Natural killer cell (primary cell): ENCODE measurements around the gene FAM13A. TPM values are rescaled to one million over a fixed set of nuclear protein-coding genes. Genes with fewer than 3 reads are reported as not detected.

ENCODE experiments used
- ATAC-seq, 3 donors: fragments of 150-1000 bp in 2 of 3; fragments of 200-7000 bp in 1 of 3; cut with Tn5 transposase; 1 replicate in 1 of 3; 2 replicates in 2 of 3; pipeline ENCODE4 v1.10.0; 2021; ENCODE audit warnings: mild to moderate bottlenecking in 2 of 3, moderate library complexity in 2 of 3
- DNase-seq, 2 donors: peaks; one replicate each; pipeline versions ENCODE4 v3.0.0 to v3.0.0-alpha.2; 2013 to 2021; ENCODE audit warnings: mixed read lengths in 1 of 2
- H3K27ac ChIP-seq: one replicate; pipeline ENCODE4 v1.5.1; 2013; ENCODE audit warnings: mild to moderate bottlenecking, low read length
- H3K27me3 ChIP-seq: one replicate; pipeline ENCODE4 v1.6.1; 2013; ENCODE audit warnings: low read length; ENCODE audit not compliant: control insufficient read depth, insufficient read depth
- H3K36me3 ChIP-seq: one replicate; pipeline ENCODE4 v1.6.1; 2013; ENCODE audit warnings: low read length; ENCODE audit not compliant: control insufficient read depth, insufficient read depth
- H3K4me1 ChIP-seq: one replicate; pipeline ENCODE4 v1.6.1; 2013; ENCODE audit warnings: low read length; ENCODE audit not compliant: control insufficient read depth, insufficient read depth
- H3K4me3 ChIP-seq: one replicate; pipeline ENCODE4 v1.5.1; 2013; ENCODE audit warnings: low read length
- H3K9me3 ChIP-seq: one replicate; pipeline ENCODE4 v1.6.1; 2013; ENCODE audit warnings: low read length; ENCODE audit not compliant: control insufficient read depth, insufficient read depth
- H3K27ac Mint-ChIP-seq, 2 donors: one replicate each; pipeline ENCODE4 v1.8.0; 2022; ENCODE audit warnings: mild to moderate bottlenecking in 2 of 2, mixed read lengths in 2 of 2, moderate library complexity in 1 of 2
- H3K27me3 Mint-ChIP-seq, 2 donors: one replicate each; pipeline ENCODE4 v1.8.0; 2022; ENCODE audit warnings: low read depth in 2 of 2, mixed read lengths in 2 of 2
- H3K36me3 Mint-ChIP-seq: one replicate; pipeline ENCODE4 v1.8.0; 2022; ENCODE audit warnings: mixed read lengths
- H3K4me1 Mint-ChIP-seq, 2 donors: one replicate each; pipeline ENCODE4 v1.8.0; 2022; ENCODE audit warnings: mixed read lengths in 2 of 2
- H3K4me3 Mint-ChIP-seq: one replicate; pipeline ENCODE4 v1.8.0; 2022; ENCODE audit warnings: mild to moderate bottlenecking, moderate library complexity, mixed read lengths
- H3K9me3 Mint-ChIP-seq, 2 donors: one replicate each; pipeline ENCODE4 v1.8.0; 2022; ENCODE audit warnings: mixed read lengths in 2 of 2
- WGBS: methylation state at CpG from one replicate; pipeline ENCODE4 v1.1.7; 2013; ENCODE audit warnings: missing lambda C conversion rate; ENCODE audit not compliant: insufficient coverage; 5-methylcytosine and 5-hydroxymethylcytosine counted together
- intact Hi-C: fragments of 100-400 bp; cut with micrococcal nuclease; formaldehyde crosslinking; loops from one replicate; pipeline ENCODE4 v1.14.2; 2022
- total RNA-seq, 4 donors: library from RNA; stranded (reverse); fragments of 120-200 nt in 1 of 4; gene quantifications; one replicate each; pipeline versions ENCODE4 v1.2.3 to v1.2.4, GENCODE V29; 2013 to 2022
- TF ChIP-seq, protein P1 (sequence below): fragments of 200-600 bp; IDR thresholded peaks from one replicate; pipeline ENCODE4 v1.8.0; 2022; ENCODE audit warnings: antibody characterized with exemption

FAM13A gene
- total RNA-seq, 3 donors from 2014 or later (not counting 1 experiment from before 2014, with no cell fraction given): 8.8 to 10.0 (median 8.9) TPM

- intact Hi-C loops: no loop called here
- Histone ChIP-seq H3K27me3 (no peaks in the 10 kb centered on the region), H3K4me1 (no peaks in the 10 kb centered on the region), H3K4me3 (no peak overlapping the region), H3K27ac (no peak overlapping the region), H3K9me3 (no peaks in the 10 kb centered on the region), H3K36me3 (peaks cover 8% of the 10 kb centered on the region)
- Mint-ChIP-seq H3K4me3 (no peak overlapping the region), H3K27ac (no peak overlapping the region), H3K4me1 (no peaks in the 10 kb centered on the region), H3K9me3 (no peaks in the 10 kb centered on the region), H3K36me3 (peaks cover 20% of the 10 kb centered on the region), H3K27me3 (no peaks in the 10 kb centered on the region)
- ATAC-seq: no peak
- 80% methylated on average over 4 of the region's 4 CpGs for WGBS
- no peak for DNase-seq
- TF ChIP-seq, protein P1, sequence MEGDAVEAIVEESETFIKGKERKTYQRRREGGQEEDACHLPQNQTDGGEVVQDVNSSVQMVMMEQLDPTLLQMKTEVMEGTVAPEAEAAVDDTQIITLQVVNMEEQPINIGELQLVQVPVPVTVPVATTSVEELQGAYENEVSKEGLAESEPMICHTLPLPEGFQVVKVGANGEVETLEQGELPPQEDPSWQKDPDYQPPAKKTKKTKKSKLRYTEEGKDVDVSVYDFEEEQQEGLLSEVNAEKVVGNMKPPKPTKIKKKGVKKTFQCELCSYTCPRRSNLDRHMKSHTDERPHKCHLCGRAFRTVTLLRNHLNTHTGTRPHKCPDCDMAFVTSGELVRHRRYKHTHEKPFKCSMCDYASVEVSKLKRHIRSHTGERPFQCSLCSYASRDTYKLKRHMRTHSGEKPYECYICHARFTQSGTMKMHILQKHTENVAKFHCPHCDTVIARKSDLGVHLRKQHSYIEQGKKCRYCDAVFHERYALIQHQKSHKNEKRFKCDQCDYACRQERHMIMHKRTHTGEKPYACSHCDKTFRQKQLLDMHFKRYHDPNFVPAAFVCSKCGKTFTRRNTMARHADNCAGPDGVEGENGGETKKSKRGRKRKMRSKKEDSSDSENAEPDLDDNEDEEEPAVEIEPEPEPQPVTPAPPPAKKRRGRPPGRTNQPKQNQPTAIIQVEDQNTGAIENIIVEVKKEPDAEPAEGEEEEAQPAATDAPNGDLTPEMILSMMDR: no peak
These were observed 304.9 kb downstream of the FAM13A start for GRCh38 chr4:88752076-88752463.

DNA sequence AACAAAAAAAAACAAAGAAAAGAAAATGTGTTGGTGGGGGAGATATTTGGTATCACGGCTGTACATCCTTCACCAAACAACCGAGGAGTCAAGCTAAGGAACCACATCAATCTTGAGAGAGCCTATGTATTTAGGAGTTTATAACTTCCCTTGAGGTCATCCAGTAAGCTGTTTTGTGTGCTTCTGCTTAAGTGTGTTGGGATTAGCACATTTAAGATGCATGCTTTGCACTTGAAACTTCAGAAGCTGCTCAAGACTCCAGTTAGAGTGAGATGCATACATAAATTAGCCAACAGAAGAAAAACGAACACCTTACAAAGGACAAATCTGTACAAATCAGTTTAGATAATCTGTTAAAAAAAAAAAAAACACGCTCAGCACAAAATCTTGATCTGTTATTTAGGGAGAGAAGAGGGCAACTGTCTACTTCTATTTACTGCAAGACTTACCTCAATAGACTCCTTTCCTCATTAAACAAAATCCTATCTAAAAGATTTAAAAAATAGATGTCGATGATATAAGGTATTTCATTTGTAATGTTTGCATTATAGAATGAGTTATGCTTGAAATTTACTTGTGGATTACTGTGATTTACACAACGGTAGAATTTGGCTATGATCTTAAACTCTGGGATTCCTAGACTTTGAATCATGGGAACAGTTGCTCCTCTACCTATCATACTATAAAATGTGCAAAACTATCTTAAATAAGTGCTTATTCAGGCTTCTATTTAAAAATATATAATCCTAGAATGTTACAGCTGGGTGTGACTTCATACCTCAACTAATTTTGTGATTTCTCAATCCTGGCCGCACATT is 305.5 kb downstream of the FAM13A start:
- H3K27me3 Mint-ChIP-seq: no peaks in the 10 kb centered on the region
- H3K36me3 Mint-ChIP-seq: peaks cover 20% of the 10 kb centered on the region
- Histone ChIP-seq H3K27ac (no peak overlapping the region), H3K36me3 (peaks cover 10% of the 10 kb centered on the region), H3K4me1 (no peaks in the 10 kb centered on the region), H3K4me3 (no peak overlapping the region), H3K9me3 (no peaks in the 10 kb centered on the region), H3K27me3 (no peaks in the 10 kb centered on the region)
- no peak overlapping the region for H3K4me3 Mint-ChIP-seq
- no peak overlapping the region for H3K27ac Mint-ChIP-seq
- intact Hi-C loops: no loop called here
- ATAC-seq (no peak), DNase-seq (no peak)
- no peaks in the 10 kb centered on the region for H3K4me1 Mint-ChIP-seq
- TF ChIP-seq, protein P1: no peak
- no peaks in the 10 kb centered on the region for H3K9me3 Mint-ChIP-seq
- WGBS: 100% methylated on average over 3 of the region's 7 CpGs

DNA sequence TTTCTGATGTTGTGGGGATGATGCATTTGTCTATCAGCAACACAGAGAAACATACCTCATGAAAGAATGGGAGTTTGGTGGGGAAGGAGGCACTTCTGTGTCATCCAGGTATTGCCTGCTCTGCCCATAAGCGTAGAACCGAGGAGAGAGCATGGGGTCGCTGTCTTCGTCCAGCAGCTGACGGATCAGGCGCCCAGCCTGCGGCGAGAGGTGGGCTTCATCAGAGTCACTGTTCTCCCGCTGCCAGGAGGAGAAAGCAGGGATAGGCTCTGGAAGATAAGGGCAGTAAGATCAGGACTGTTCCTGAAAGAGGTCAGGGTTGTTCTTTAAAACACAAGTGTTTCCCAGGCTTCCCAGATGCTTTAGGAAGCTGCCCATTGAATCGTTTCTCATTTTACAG is 306.6 kb downstream of the FAM13A start:
- Mint-ChIP-seq H3K4me3 (no peak overlapping the region), H3K27ac (no peak overlapping the region), H3K36me3 (peaks cover 26% of the 10 kb centered on the region), H3K4me1 (no peaks in the 10 kb centered on the region), H3K9me3 (no peaks in the 10 kb centered on the region), H3K27me3 (no peaks in the 10 kb centered on the region)
- intact Hi-C loops: no loop called here
- Histone ChIP-seq H3K4me1 (no peaks in the 10 kb centered on the region), H3K27me3 (no peaks in the 10 kb centered on the region), H3K27ac (no peak overlapping the region), H3K36me3 (peaks cover 10% of the 10 kb centered on the region), H3K9me3 (no peaks in the 10 kb centered on the region), H3K4me3 (no peak overlapping the region)
- TF ChIP-seq, protein P1: no peak
- WGBS: 97% methylated on average over 10 of the region's 10 CpGs
- DNase-seq (no peak), ATAC-seq (no peak)

- peaks cover 26% of the 10 kb centered on the region for H3K36me3 Mint-ChIP-seq
- WGBS: 95% methylated on average over 7 of the region's 7 CpGs
- no peaks in the 10 kb centered on the region for H3K9me3 Mint-ChIP-seq
- TF ChIP-seq, protein P1: no peak
- no peak for DNase-seq
- intact Hi-C loops: no loop called here
- H3K4me1 Mint-ChIP-seq: no peaks in the 10 kb centered on the region
- H3K27me3 Mint-ChIP-seq: no peaks in the 10 kb centered on the region
- no peak overlapping the region for H3K4me3 Mint-ChIP-seq
- Histone ChIP-seq H3K4me1 (no peaks in the 10 kb centered on the region), H3K9me3 (no peaks in the 10 kb centered on the region), H3K4me3 (no peak overlapping the region), H3K36me3 (peaks cover 12% of the 10 kb centered on the region), H3K27me3 (no peaks in the 10 kb centered on the region), H3K27ac (no peak overlapping the region)
- no peak overlapping the region for H3K27ac Mint-ChIP-seq
- no peak for ATAC-seq
These were observed 309.6 kb downstream of the FAM13A start for GRCh38 chr4:88747351-88747750.
